HG02588 (cell line): Measurements from ENCODE around the gene CFH.
"Not testable (repeated sequence)": the region's sequence is repeated elsewhere in the genome, so short reads cannot be mapped to it uniquely, and the experiment has no call there.

Experiments used
- ATAC-seq: cut with Tn5 transposase; IDR thresholded peaks from one replicate; pipeline ENCODE4 v1.9.1; 2021; ENCODE audit warnings: mild to moderate bottlenecking, moderate library complexity; ENCODE audit not compliant: unreplicated experiment

The CFH gene

GRCh38 chr1:196743244-196743643, 91.4 kb downstream of the CFH start:
- not testable (repeated sequence) for ATAC-seq

DNA sequence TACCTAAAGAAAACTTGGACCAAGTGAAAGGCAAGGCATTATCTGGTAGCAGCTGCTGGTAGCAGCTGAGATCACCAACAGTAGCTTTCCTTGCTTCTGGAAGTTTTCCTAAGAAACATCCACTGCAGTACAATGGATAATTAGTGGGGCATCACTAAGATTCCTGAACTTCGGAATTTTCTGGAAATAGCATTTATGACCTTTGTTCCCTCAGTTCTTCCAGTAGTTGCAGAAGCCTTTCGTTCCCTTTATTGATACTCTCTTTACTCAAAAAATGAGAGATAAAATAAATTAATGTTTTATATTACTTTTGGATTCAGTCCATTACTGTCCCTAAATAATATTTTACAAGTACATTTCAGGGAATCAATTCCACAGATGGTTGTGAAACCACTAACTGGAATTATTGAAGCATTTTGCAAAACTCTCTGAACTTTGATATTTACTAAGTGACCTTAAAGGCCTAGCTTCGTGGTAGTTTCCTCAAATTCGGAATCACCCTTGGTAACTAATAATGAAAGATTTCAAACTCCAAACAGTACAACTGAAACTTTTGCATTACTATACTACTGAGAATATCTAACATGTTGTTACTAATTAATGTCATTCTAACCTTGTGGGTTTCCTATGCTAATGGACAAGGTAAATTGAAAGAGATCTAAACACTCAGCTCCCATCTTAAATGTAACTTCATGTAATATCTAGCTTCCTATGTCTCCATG, 113.3 kb downstream of the CFH start:
- ATAC-seq = not testable (repeated sequence)

DNA sequence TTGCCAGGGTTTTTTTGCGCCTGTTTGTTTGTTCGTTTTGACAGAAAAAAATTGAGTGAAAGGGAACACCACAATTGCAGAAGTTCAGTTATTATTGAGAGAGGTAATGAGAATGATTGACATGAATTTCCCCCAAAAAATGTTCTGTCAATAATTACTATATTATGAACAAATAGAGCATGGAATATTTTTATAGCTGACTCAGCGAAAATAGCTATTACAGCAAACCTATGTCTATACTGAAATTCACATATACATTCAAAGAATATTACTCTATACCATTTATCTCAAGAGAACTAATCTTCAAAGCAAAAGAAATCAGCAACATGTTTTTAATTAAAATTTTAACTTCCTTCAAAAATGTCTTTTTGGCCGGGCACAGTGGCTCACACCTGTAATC, 118.0 kb downstream of the CFH start:
- not testable (repeated sequence) for ATAC-seq

DNA sequence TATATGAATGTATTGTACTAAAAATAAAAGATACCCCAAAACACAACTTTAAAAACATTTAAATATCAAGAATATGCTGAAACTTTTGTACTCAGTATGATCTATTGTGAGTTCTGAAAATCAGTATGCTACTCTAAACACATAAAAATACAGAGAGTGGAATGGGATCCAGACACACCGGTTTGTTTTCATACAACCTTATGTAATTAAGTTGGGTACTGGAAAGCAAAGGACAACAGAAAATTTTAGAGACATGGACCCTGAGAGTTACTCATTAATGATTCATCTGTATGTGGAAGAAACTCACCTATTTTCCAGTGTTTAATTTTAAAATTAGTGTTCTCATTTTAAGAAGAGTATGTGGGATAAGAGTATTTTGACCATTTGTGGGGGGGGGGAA, 121.9 kb downstream of the CFH start:
- no peak for ATAC-seq

- no peak for ATAC-seq
Observed at GRCh38 chr1:196774175-196774574, 122.3 kb downstream of the CFH start.

GRCh38 chr1:196774603-196775002, 122.8 kb downstream of the CFH start, which contains the start of gene CFHR3:
TSS of gene CFHR3 (plus strand) at chr1:196774840. CDS start at chr1:196774887, 47 bp downstream.
- ATAC-seq = peak; percentile 79

DNA sequence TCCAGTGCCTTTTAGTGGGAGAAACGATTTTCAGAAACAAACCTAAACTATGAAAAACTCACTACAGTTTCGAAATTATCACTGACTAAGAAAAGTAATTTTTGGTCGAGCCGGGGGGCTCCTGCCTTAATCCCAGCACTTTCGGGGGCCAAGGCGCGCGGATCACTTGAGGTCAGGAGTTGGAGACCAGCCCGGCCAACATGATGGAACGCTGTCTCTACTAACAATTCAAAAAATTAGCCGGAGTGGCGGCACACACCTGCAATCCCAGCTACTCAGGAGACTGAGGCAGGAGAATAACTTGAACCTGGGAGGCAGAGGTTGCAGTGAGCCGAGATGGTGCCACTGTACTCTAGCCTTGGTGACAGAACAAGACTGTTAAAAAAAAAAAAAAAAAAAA, 125.8 kb downstream of the CFH start:
- ATAC-seq = no peak

GRCh38 chr1:196779093-196779492, 127.2 kb downstream of the CFH start:
- ATAC-seq = no peak

GRCh38 chr1:196791252-196791651, 139.4 kb downstream of the CFH start:
- ATAC-seq = not testable (repeated sequence)

DNA sequence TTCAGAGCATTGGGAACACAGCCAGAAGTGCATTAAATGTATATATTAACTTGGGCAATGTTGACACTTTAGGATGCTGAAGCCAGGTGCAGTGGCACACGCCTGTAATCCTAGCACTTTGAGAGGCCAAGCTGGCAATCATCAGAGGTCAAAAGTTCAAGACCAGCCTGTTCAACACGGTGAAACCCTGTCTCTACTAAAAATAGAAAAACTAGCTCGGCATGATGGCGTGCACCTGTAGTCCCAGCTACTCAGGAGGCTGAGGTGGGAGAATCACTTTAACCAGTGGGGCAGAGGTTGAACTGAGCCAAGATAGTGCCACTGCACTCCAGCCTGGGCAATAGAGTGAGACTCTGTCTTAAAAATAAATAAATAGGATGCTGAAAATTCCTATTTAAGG, 142.3 kb downstream of the CFH start:
- ATAC-seq = not testable (repeated sequence)
